HG03565 (cell line): ENCODE data around the gene CDH13.

Source experiments
- ATAC-seq: cut with Tn5 transposase; IDR thresholded peaks from one replicate; pipeline ENCODE4 v1.9.1; 2021; ENCODE audit warnings: mild to moderate bottlenecking, moderate library complexity; ENCODE audit not compliant: unreplicated experiment

Gene CDH13

GRCh38 chr16:83581994-83582747, 955.4 kb downstream of the CDH13 start:
- no peak for ATAC-seq

GRCh38 chr16:83586036-83586435, 959.3 kb downstream of the CDH13 start:
- ATAC-seq: no peak

GRCh38 chr16:83586461-83587200, 959.9 kb downstream of the CDH13 start:
- ATAC-seq: no peak

- ATAC-seq: no peak
These were observed 960.4 kb downstream of the CDH13 start for GRCh38 chr16:83587201-83587600.

GRCh38 chr16:83588070-83588469, 961.3 kb downstream of the CDH13 start:
- no peak for ATAC-seq

- ATAC-seq: no peak
These were observed 962.8 kb downstream of the CDH13 start for GRCh38 chr16:83589576-83589975.

GRCh38 chr16:83592778-83593177, 966.0 kb downstream of the CDH13 start:
- ATAC-seq: no peak

GRCh38 chr16:83599789-83600462, 973.2 kb downstream of the CDH13 start:
- no peak for ATAC-seq

- ATAC-seq: no peak
These were observed 976.3 kb downstream of the CDH13 start for GRCh38 chr16:83602761-83603722.

- no peak for ATAC-seq
These were observed 977.2 kb downstream of the CDH13 start for GRCh38 chr16:83603723-83604570.

- no peak for ATAC-seq
These were observed 979.8 kb downstream of the CDH13 start for GRCh38 chr16:83606486-83607030.

- ATAC-seq: no peak
These were observed 982.4 kb downstream of the CDH13 start for GRCh38 chr16:83609178-83609577.

GRCh38 chr16:83615141-83615952, 988.6 kb downstream of the CDH13 start:
- no peak for ATAC-seq

- no peak for ATAC-seq
These were observed 989.2 kb downstream of the CDH13 start for GRCh38 chr16:83615953-83616350.

GRCh38 chr16:83619381-83620150, 992.8 kb downstream of the CDH13 start:
- ATAC-seq: no peak

- ATAC-seq: no peak
These were observed 995.2 kb downstream of the CDH13 start for GRCh38 chr16:83622010-83622409.

- no peak for ATAC-seq
These were observed 996.4 kb downstream of the CDH13 start for GRCh38 chr16:83623091-83623730.
